Ecto neural progenitor cell (in vitro differentiated cells): Measurements from ENCODE around the gene IGSF9B.

Experiments used
- DNase-seq: peaks from one replicate; pipeline ENCODE4 v3.0.0-alpha.2; 2018; ENCODE audit warnings: low spot score

IGSF9B gene

DNA sequence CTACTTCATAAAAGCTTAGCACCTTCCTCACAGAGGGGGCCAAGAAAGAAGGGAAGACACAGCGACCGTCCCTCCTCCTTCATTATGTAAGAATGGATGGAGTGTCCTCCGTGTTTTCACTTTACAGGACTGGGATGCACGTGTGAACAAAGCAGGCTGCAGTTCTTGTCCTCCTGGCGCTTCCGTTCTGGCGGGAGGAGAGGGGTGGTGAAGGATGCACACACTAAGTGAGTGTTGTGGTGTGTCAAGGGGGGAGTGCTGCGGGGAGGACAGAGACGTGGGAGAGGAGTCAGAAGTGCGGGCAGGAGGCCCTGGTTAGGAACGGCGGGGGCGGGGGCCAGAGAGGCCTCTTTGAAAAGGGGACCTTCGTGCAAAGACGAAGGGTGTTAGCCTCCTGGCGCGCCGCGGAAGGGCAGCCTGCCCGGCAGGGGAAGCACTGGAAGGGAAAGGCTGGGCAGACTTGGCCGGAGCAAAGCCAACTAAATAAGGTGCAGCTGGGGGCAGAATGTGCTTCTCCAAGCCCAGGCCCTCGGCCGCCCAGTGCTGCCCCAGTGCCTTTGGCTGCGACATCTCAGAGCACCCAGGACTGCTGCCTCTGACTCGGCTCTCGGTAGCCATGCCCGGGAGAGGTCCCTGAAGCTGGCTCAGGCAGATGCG, 27.0 kb upstream of the IGSF9B start:
- no peak for DNase-seq

DNA sequence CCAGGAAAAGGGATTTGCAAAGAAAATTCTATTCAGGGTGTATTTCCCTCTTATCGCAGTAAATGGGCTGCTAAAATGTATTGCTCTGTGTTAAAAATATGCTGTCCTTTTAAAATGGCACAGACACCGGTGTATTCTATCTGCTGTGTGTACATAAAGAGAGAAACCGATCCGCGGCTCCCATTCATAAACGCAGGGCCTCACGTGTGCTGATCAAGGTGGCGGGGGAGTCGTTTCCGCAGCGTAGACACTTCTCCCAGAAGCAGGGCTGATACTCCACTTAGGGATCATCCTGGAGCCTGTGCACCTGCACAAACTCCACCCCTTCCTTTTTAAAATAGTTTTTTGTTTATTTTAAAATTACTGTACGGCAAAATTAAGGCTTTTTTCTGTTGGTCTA, 26.1 kb upstream of the IGSF9B start:
- no peak for DNase-seq

DNA sequence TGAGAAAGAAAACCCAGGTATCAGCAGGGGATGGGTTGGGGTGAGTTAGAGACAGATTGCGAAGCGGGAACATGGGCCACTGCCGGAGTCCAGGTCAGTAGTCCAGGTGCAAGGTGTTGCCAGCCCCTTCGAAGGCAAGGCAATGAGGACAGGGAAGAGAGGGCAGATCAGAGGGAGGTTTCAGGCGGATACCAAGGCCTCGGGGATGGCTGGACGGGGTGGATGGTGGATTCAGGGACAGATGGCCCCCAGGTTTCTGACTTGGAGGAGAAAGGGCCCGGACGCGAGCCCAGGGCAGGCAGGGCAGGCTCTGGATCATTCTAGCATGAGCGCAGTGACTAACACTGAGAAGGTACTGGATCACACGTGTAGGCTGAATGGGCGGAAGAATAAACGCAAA, 25.4 kb upstream of the IGSF9B start:
- no peak for DNase-seq

DNA sequence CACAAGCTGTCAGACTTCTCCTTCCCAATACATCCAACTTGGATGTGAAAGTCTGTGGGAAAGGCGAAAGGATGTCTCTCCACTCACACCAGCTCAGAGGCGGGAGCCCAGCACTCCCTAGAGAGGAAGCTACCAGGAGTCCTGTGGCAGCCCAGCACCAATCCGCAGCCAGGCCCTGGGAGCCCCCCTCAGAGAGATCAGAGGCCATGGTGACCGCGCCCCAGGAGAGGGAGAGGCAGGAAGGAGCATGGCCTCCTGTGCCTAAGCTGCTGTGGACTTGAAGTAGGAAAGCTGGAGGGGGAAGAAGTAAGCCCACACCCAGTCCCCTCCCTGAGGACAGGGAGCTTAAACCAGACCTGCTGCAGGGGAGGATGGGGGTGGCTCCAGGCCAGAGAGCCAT, 24.4 kb upstream of the IGSF9B start:
- no peak for DNase-seq

DNA sequence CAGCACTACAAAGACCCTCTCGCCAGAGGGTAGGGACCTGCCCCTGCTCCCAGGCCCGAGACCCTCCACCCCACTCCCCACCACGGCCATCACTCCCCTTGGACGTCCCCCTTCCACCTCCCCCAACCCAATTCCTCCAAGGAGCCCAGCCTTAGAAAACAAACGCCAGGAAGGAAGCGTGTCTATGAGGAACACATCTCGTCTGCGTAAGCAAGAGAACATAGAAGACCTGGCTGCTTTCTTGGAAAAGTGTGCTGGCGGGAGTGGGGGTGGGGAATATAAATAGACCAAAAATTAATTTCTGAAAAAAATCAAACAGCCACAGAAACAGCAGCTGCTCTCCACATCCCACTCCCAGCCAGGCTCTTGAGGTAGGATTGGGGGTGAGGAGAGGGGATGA, 23.9 kb upstream of the IGSF9B start:
- no peak for DNase-seq

- no peak for DNase-seq
Observed at GRCh38 chr11:133978794-133979193, 22.0 kb upstream of the IGSF9B start.

DNA sequence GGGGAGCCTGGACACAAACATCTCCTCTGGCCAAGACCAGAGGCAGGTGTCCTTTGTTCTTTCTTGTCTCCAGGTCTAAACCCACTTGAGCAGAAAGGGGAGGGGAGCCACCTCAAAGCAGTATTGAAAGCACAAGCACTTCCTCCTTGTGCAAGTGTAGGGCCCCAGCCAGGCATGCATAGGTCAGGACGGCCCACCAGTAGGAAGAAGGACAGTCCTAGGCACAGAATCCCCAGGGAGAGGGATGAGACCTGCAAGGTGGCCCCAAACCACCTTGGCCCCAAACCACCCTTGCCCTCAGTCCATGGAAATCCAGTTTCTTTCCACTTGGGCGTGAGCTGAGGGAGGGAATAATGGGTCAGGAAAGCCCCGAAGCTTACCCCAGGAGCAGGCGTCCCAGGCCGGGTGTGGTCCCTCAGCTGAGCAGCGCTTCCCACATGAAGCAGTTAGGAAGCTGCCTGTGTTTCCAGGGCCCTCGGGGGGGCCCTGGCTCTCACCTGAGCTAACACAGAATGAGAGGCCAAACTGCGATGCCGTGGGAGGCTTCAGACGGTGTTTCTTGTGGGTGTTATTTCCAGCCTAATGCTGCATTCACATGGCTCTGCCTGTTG, 20.4 kb upstream of the IGSF9B start:
- no peak for DNase-seq

GRCh38 chr11:133975488-133975849, 18.7 kb upstream of the IGSF9B start:
- no peak for DNase-seq

DNA sequence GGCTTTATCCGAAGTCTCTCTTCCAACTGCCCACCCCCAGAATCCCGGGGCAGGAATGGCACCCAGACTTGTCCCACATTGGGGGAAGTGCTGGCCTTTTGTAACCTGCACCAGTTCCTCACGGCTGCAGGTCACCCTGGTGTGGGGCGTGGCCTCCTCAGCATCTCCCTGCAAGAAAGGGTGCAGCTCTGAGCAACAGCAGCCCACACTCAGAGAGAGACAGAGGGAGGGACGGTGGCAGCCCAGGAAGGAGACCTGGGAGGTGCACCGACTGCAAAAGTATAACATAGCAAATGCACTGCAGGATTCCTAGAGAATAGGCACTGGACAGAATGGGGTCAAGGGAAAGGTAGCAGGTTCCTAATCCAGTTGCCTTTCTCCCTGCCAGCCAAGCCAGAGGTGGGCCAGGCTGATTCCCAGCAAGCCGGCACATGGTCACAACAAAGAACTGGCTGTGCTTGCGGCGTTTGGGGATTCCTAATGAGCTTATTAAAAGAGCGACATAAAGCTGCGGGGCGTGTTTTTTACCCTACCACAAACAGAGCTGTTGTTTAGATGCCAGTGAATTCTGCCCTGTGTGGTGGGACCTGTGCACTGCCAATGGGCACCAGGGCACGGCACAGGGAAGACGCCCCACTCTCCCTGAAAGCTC, 18.2 kb upstream of the IGSF9B start:
- no peak for DNase-seq

DNA sequence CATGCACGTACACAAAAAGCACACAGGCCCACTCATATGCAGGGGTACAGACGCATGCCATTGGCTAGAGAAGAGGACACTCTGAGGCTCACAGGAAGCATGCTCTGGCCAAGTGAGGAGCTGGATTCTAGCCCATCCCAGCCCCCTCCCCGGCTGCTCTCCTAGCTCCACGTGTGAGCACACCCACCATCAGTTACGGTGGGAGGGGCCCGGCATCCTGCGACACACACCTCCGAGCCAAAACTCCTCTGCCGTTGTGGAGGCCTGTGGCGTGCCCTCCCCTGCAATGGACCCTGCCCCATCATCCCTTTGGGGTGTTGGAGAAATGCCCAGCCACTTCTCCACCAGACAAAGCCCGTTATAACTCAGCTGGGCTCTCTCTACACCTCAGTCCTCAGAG, 15.1 kb upstream of the IGSF9B start:
- no peak for DNase-seq

GRCh38 chr11:133969112-133969511, 12.3 kb upstream of the IGSF9B start:
- DNase-seq = no peak

DNA sequence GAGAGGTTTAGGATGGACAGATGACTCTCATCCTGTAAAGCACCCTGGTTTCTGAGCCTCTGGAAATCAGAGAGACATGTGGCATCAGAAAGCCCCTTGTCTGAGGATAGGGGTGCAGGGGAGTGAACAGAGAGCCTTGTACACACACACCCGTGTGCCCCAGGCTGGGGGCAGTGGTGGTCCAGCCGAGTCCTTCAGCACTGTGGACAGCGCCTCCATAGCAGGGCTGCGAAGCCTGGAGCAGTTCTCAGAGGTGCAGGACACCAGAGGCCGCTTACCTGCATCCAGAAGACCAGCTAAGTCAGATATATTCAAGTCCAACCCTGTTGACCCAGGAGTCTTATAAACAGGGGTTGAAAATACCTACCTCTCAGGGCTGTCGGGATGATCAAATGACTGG, 11.5 kb upstream of the IGSF9B start:
- DNase-seq = peak; percentile 75

DNA sequence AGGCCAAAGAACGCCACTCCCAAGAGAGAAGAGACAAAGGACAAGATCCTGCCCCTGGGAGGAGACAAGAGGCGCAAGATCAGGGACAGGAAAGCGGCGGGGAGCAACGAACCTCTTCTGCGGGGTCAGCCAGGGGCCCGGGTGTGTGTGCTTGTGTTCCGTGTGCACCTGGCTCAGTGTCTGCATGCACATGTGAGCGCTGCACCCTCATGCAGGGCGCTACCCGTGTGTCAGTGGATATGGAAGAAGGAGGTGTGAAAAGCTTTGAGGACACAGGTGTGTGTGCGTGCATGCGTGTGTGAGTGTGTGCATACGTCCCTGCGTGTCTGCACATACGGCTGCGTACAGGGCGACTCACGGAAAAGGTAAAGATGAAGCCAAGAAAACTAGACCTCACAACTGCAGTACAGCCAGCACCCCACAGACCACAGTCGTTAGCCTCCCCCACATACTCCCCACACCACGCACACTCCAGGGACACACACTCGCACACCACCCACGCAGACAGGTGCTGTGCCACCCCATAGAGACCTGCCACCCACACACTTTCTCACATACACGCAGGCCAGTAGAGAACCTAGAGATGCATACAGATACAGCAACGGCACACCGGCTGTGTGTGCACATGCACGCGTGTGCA, 11.0 kb upstream of the IGSF9B start:
- DNase-seq = no peak

DNA sequence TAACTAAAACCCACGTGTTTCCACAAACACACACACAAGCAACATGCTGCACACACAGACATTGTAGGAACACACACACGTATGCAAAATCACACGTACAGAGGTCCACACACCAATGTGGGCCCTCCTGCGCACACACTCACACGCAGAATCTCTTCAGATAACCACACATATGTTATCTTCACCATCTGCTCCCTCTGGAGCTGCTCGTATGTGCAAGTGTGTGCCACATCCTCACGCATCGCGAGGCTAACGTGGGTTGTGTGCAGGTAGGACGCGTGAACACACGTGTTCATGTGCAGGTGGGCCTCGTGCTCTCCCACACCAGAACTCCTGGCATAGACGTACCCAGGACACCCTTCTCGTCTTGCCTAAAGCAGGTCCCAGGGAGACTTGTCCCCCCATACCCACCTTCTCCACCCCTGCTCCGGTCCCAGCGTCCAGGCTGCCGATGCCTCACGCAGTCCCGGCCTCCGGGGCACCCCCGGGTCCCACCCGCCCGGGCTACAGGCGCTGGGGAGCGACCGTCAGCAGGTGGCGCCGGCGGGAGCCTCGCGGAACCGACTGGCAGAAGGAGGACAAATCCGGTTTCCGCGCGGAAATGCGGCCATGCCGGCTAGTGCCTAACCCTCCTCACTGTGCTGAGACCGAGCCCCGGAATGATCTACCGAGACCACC, 10.3 kb upstream of the IGSF9B start:
- peak; percentile 73 for DNase-seq

DNA sequence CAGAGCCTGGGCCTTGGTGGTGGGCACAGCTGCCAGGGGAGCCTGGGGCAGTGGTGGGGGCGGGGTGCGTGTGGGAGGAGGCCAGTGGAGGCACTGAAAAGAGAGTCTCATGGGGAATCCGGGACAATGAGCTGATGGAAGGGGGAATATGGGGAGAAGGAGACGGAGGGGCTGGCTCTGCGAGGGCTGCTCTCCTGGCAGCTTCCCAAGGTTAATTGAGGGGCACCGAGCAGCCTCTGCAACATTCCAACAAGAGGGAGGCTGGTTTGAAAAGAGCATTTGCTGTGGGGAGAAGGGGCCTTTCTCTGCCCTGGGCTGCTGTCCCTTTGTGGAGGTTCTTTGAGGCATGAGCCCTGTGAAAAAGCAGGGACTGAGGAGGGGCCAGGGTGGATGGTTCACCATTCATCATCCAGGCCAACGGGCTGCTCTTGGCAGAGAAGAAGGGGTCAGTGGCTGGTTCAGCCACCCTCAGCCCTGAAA, 9.4 kb upstream of the IGSF9B start:
- DNase-seq = no peak

DNA sequence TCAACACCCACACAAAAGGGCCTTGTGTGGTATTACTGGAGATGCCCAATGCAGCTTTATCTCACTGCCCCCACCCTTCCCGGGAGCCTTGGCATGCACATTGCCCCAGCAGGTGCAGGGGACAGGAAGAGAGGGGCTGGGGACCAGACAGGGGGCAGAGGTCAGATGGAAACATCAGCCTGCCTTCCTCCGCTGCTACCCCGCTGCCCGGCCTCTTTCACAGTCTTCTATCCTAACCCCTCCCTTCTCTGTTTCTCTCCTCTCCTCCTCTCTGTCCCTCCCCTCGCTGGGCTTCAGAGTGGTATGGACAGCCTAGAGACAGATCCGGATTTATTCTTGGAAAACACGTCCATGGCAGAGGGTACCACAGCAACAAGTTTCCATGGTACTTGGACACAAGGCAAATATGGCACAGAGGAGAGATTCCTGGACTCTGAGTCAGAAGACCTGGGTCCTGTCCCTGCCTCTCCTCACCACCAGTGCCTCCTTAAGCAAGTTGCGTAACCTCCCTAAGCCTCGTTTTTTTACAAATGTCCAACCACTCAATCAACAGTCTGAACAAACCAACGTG, 8.3 kb upstream of the IGSF9B start:
- DNase-seq = no peak

DNA sequence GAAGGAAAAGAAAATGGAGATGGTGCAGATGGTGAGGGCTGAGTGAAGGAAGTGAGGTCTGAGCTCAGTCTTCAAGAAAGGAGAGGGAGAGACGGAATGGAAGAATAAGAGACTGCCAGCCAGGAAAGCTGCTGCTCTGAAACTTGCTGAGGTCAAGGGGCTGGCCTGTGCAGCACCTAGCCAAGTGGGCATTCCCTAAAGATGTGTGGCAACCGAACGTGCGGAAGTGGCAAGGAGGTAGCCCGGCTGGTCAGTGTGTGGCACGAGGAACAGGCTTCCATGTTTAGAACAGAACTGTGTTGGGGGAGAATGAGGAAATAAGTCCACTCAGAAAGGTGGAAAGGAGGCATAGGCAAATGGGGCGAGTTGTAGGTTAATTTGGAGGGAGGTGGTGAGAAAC, 7.6 kb upstream of the IGSF9B start:
- no peak for DNase-seq

GRCh38 chr11:133961890-133962289, 5.1 kb upstream of the IGSF9B start:
- DNase-seq = no peak

DNA sequence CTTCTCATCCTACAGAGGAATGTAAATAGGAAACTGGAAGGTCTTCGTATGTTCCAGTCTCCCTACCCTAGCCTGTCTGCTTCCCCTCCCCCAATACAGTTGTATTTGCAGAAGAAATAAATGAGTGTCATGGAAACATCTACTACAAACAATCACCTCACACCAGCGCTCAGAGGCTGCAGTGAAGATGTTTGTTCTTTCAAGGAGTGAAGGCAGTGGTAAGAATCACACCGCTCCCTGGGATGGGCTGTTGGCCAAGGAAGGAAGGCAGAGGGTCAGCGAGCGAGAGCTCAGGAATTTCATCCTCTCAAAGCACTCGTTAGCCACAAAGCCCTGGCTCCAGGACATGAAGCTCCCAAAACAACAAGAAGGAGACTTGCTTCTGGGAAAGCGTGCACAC, 1.1 kb upstream of the IGSF9B start:
- no peak for DNase-seq

DNA sequence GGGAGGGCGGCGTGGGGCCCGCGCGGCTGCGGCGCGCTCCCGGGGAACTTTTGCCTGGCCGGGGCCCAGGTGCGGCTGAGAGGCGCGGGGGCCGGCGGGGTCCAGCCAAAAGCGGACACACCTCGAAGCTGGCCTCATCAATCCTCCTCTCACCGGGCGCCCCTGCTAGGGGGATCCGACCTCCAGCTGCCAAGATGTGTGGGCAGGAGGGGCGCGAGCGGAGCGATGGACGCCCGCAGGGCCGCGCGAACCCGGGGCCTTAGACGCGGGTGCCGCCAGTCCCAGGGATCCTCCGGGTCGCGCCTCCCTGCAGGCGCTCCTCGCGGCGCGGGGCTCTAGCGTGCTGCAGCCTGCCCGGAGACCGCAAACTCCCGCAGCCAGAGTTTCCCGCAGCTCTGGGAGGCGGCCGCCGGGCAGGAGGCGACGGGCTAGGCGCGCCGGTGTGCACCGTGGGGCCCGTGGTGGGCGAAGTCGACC, 785 bp downstream of the IGSF9B start:
- DNase-seq = no peak

- DNase-seq = no peak
Observed at GRCh38 chr11:133955081-133955891, 1.5 kb downstream of the IGSF9B start.
